Heart left ventricle (tissue), 16 donors: ENCODE data around the gene TECPR2. TPM values are rescaled to one million over a fixed set of nuclear protein-coding genes. Genes with fewer than 3 reads are reported as not detected.

Experiments
- ATAC-seq, 4 donors: fragments of 200-7000 bp; cut with Tn5 transposase; one replicate each; pipeline ENCODE4 v1.9.1; 2020 to 2022; ENCODE audit warnings: moderate library complexity in 4 of 4, mild to moderate bottlenecking in 3 of 4, moderate number of reproducible peaks in 1 of 4
- DNase-seq, 5 donors: peaks; one replicate each; pipeline ENCODE4 v3.0.0-alpha.2; 2020
- H3K27ac ChIP-seq, 12 donors: fragments of 200-600 bp; sonication (generic) in 4 of 12; one replicate each; pipeline versions ENCODE4 v1.5.0 to v1.8.0; 2016 to 2022; ENCODE audit warnings: mild to moderate bottlenecking in 2 of 12
- H3K27me3 ChIP-seq, 9 donors: fragments of 200-600 bp; sonication (generic) in 2 of 9; one replicate each; pipeline versions ENCODE4 v1.5.1 to v1.8.0; 2016 to 2022; ENCODE audit warnings: mild to moderate bottlenecking in 3 of 9
- H3K36me3 ChIP-seq, 9 donors: fragments of 200-600 bp; sonication (generic) in 2 of 9; one replicate each; pipeline versions ENCODE4 v1.5.0 to v1.8.0; 2018 to 2022; ENCODE audit warnings: mild to moderate bottlenecking in 2 of 9
- H3K4me1 ChIP-seq, 12 donors: fragments of 200-600 bp; sonication (generic) in 4 of 12; one replicate each; pipeline versions ENCODE4 v1.5.0 to v1.8.0; 2016 to 2022; ENCODE audit warnings: mild to moderate bottlenecking in 3 of 12
- H3K4me3 ChIP-seq, 12 donors: fragments of 200-600 bp; sonication (generic) in 4 of 12; one replicate each; pipeline versions ENCODE4 v1.5.0 to v1.8.0; 2017 to 2022; ENCODE audit warnings: mild to moderate bottlenecking in 9 of 12, moderate library complexity in 4 of 12
- H3K9me3 ChIP-seq, 12 donors: fragments of 200-600 bp; sonication (generic) in 4 of 12; one replicate each; pipeline versions ENCODE4 v1.5.0 to v1.8.0; 2016 to 2022; ENCODE audit warnings: mild to moderate bottlenecking in 1 of 12
- POLR2A ChIP-seq, 2 donors: fragments of 450-650 bp; IDR thresholded peaks; one replicate each; pipeline ENCODE4 v1.6.1; 2017; ENCODE audit warnings: antibody characterized with exemption in 2 of 2, mild to moderate bottlenecking in 2 of 2, moderate library complexity in 2 of 2
- WGBS, 4 donors: extraction: QIAGEN DNeasy Blood & Tissue Kit in 2 of 4; methylation state at CpG; one replicate each; pipeline versions ENCODE4 v1.1.5 to v1.1.7; 2013 to 2018; 5-methylcytosine and 5-hydroxymethylcytosine counted together
- intact Hi-C, 10 donors: fragments of 100-400 bp; cut with DNase I; formaldehyde crosslinking; loops; one replicate each; pipeline versions ENCODE4 v1.11.1 to v1.14.2; 2022
- polyA plus RNA-seq, 2 donors: library from polyadenylated mRNA; stranded (reverse); fragments of 200-250 nt; gene quantifications; one replicate each; pipeline ENCODE4 v1.2.3, GENCODE V29; 2013
- total RNA-seq, 9 donors: library from RNA; depleted of rRNA in 2 of 9; stranded (reverse); fragments of >200 nt in 2 of 9; fragmentation: NEBNext Ultra II Directional in 3 of 9; extraction: Animal tissue kit (Norgen Biotek cat#: 25700) in 3 of 9; gene quantifications; one replicate each; pipeline versions ENCODE4 v1.1.0 to v1.2.4, GENCODE V29; 2016 to 2023
- TF ChIP-seq, protein P1 (sequence below), 12 donors: fragments of 200-600 bp; sonication (generic) in 4 of 12; IDR thresholded peaks; one replicate each; pipeline versions ENCODE4 v1.5.0 to v1.8.0; 2018 to 2022; ENCODE audit warnings: antibody characterized with exemption in 12 of 12, mild to moderate bottlenecking in 5 of 12
- donor health status: ischemic (EF 13 %, LVEDD 7.1; RV severe dilation, severe dysfunction).
- donor health status: healthy with polysubstance abuse.
- donor health status: DM: no; HTN: yes; CAD: no.
- donor health status: DM: no; HTN: no; CAD: no.
- donor health status: ischemic (EF 25% LVEDD 6.9; RV normal size, moderate dysfunction).
- donor health status: ischemic (EF 25% LVEDD 5.7; RV mildly dilated, moderate dysfunction).
- donor health status: healthy.
- donor health status: DM: yes; HTN: yes; CAD: no.
- donor health status: ischemic (EF 35%, LVEDD 5.7; RV mildly dilated, moderate dysfunction).
- donor health status: nonischemic (EF 11% LVEDD 7.7; RV severe dilation, severe dysfunction).
- donor health status: DM: yes; HTN: yes; CAD: no.
- donor health status: PGD.
- donor health status: ischemic (EF 29% LVEDD 5.4; RV normal size, mild dysfunction).
- donor health status: nonischemic (EF 23%, LVEDD 6.1; RV moderate dilation, normal function).

TECPR2 gene
- total and polyA plus RNA-seq, 11 donors = 9.9 to 30.6 (median 22.3) TPM

DNA sequence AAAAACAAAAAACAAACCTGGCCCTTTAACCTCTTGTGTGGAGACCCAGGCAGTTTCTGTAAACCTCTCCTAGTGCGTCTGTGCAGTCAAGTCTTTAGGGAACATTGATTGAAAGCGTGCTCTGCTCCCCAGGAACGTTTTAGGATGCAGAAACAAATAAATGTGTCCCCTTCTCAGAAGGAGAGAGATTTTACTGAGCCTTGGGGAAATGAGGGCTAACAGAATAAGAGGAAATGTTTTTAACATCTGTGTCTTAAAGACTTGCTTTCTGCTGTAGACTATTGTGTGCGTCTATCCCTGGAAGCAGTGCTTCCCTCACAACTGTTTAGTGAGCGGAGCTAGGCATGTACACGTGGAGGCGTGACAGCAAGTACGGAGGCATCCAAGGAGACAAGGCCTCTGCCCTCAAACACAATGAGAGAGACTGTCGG, 54.3 kb downstream of the TECPR2 start:
- no peak for ATAC-seq
- intact Hi-C loops = no loop called here
- Histone ChIP-seq H3K9me3 (no peaks in the 10 kb centered on the region), H3K27ac (no peak overlapping the region), H3K27me3 (no peaks in the 10 kb centered on the region), H3K4me1 (no peaks in the 10 kb centered on the region), H3K4me3 (no peak overlapping the region), H3K36me3 (peaks cover 0 to 50% (median 34%) of the 10 kb centered on the region in 9 donors)
- DNase-seq = no peak
- no peak for TF ChIP-seq POLR2A (IDR thresholded peaks at IDR 0.05)
- TF ChIP-seq, protein P1, sequence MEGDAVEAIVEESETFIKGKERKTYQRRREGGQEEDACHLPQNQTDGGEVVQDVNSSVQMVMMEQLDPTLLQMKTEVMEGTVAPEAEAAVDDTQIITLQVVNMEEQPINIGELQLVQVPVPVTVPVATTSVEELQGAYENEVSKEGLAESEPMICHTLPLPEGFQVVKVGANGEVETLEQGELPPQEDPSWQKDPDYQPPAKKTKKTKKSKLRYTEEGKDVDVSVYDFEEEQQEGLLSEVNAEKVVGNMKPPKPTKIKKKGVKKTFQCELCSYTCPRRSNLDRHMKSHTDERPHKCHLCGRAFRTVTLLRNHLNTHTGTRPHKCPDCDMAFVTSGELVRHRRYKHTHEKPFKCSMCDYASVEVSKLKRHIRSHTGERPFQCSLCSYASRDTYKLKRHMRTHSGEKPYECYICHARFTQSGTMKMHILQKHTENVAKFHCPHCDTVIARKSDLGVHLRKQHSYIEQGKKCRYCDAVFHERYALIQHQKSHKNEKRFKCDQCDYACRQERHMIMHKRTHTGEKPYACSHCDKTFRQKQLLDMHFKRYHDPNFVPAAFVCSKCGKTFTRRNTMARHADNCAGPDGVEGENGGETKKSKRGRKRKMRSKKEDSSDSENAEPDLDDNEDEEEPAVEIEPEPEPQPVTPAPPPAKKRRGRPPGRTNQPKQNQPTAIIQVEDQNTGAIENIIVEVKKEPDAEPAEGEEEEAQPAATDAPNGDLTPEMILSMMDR (IDR thresholded peaks at IDR 0.05) = no peak
- 55 to 77% (median 66%) methylated on average over 9 of the region's 9 CpGs for WGBS, 4 donors

GRCh38 chr14:102417646-102418045, 54.9 kb downstream of the TECPR2 start:
- no peak for DNase-seq
- Histone ChIP-seq H3K9me3 (no peaks in the 10 kb centered on the region), H3K4me3 (no peak overlapping the region), H3K36me3 (peaks cover 0 to 46% (median 30%) of the 10 kb centered on the region in 9 donors), H3K4me1 (no peaks in the 10 kb centered on the region), H3K27me3 (no peaks in the 10 kb centered on the region), H3K27ac (no peak overlapping the region)
- intact Hi-C loops = no loop called here
- no peak for ATAC-seq
- 94 to 99% (median 96%) methylated on average over 12 of the region's 12 CpGs for WGBS, 4 donors
- TF ChIP-seq, protein P1 (IDR thresholded peaks at IDR 0.05) = no peak
- TF ChIP-seq POLR2A (IDR thresholded peaks at IDR 0.05) = no peak

GRCh38 chr14:102418169-102418852, 55.6 kb downstream of the TECPR2 start:
- TF ChIP-seq POLR2A (IDR thresholded peaks at IDR 0.05) = no peak
- TF ChIP-seq, protein P1 (IDR thresholded peaks at IDR 0.05) = no peak
- ATAC-seq (no peak), DNase-seq (no peak)
- no peak overlapping the region for H3K4me3 ChIP-seq
- no peak overlapping the region for H3K27ac ChIP-seq
- no peaks in the 10 kb centered on the region for H3K9me3 ChIP-seq
- H3K27me3 ChIP-seq = no peaks in the 10 kb centered on the region
- intact Hi-C loops = no loop called here
- no peaks in the 10 kb centered on the region for H3K4me1 ChIP-seq
- 86 to 89% (median 88%) methylated on average over 14 of the region's 14 CpGs for WGBS, 4 donors
- peaks cover 0 to 48% (median 30%) of the 10 kb centered on the region in 9 donors for H3K36me3 ChIP-seq

DNA sequence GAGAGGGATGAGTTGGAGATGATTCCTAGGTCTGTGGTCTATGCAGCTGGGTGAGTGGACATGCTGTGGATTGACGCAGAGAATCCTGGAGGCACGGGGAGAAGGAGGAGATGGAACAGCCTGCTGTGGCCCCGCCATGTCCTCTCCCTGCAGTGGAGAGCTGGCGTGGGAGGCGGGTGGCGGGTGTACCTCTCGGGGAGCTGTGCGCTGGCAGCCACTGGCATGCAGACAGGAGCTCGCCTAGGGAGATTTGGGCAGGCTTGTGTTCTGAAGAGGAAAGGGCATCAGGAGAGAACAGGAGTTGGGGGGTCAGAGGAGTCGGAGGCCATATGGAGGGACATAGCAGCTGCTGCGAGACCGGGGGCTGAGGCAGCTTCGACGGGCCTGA, 56.1 kb downstream of the TECPR2 start:
- ATAC-seq (no peak), DNase-seq (no peak)
- WGBS, 4 donors = 95 to 96% (median 95%) methylated on average over 14 of the region's 14 CpGs
- Histone ChIP-seq H3K9me3 (no peaks in the 10 kb centered on the region), H3K4me1 (no peaks in the 10 kb centered on the region), H3K27me3 (no peaks in the 10 kb centered on the region), H3K4me3 (no peak overlapping the region), H3K36me3 (peaks cover 0 to 48% (median 31%) of the 10 kb centered on the region in 9 donors), H3K27ac (no peak overlapping the region)
- TF ChIP-seq, protein P1 (IDR thresholded peaks at IDR 0.05) = no peak
- TF ChIP-seq POLR2A (IDR thresholded peaks at IDR 0.05) = no peak
- intact Hi-C loops = no loop called here
